ENCODE data around the gene LYPD6B.
A peak's percentile ranks its signal among the peaks of the same experiment; 100 is the strongest.

The LYPD6B gene

GRCh38 chr2:149167001-149167780 is 128.7 kb downstream of the LYPD6B start:
- DNase-seq, result no peak

DNA sequence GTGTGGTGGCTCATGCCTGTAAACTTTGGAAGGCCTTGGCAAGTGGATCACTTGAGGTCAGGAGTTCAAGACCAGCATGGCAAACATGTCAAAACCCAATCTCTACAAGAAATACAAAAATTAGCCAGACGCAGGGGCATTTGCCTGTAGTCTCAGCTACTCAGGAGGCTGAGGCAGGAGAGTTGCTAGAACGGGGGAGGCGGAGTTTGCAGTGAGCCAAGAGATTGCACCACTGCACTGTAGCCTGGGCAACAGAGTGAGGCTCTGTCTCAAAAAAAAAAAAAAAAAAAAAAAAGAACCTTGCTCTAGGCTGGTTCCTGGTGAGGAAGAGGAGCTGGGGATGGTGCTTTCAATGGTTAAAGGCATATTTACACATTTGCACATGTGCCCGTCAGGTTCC is 129.4 kb downstream of the LYPD6B start:
- DNase-seq, result no peak

GRCh38 chr2:149169656-149170055 is 131.2 kb downstream of the LYPD6B start:
- peak; percentile 69 for DNase-seq

DNA sequence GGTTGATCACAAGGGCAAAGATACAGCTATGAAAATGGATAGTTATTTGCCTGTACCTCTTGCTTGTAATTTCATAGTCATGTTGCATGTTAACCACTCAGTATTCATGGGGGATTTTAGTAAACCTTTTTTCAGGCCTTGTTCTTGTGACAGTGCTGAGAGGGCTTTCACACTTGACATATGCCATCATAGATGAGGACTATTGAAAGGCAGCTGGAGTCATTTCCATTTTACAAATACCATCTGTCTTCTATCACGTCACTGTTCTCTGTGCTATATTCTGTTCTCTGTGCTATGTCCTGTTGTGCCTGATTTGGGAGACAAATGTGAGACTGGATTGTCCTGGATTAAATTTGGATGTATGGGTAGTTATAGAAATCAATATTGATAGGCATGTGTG is 131.7 kb downstream of the LYPD6B start:
- no peak for DNase-seq

GRCh38 chr2:149170911-149171310 is 132.4 kb downstream of the LYPD6B start:
- no peak for DNase-seq

- no peak for DNase-seq
Measured at GRCh38 chr2:149173220-149173619, 134.7 kb downstream of the LYPD6B start.

- no peak for DNase-seq
Measured at GRCh38 chr2:149175956-149176355, 137.5 kb downstream of the LYPD6B start.

- no peak for DNase-seq
Measured at GRCh38 chr2:149178612-149179011, 140.1 kb downstream of the LYPD6B start.

DNA sequence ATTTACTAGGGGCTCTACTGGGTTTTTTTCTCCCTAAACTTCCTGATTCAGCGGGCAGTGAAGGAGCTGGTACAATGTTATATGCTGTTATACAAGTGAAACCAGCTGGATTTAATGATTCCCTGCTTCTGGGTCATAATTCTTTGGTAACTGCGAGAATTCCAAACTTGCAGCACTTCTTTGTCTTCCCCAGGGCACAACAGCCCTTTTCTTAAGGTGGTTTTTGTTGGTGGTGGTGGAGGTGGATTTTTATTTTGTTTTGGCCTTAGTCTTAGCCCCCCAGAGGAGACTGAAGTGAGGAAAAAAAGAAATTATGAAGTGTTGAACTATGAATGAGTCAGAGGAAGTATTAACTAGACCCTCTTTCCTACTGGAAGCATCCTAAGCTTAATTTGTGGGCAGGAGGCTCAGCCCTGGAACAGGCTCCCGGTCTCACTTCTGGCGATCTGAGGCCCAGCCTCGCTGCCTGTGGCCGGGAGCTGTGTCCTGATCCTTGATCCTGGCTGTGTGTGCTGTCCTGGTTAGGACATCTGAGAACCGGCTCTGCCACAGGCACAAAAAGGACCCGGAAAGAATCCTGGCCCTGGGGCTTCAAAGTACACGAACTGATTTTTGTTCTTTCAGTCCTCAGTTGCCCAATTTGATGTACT is 141.9 kb downstream of the LYPD6B start:
- DNase-seq, result no peak

- DNase-seq, result no peak
Measured at GRCh38 chr2:149183187-149183586, 144.7 kb downstream of the LYPD6B start.

DNA sequence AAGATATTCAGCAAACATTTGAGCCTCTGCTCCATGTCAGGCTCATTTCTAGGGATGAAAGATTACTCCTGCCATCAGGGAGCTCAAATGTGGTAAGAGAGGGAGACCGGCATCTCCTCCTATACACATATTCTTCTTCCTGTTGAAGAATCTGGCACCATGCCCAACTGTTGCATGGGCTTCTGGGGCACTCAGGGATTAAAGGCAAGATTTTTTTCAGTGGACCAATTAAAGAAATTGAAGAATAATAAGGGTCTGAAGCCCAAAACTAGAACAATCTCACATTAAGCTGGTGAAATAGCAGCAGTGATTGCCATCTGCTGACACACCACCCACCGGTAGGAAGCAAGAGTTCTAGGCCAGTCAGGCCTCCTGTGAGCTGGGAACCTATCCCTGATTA is 146.5 kb downstream of the LYPD6B start:
- no peak for DNase-seq

DNA sequence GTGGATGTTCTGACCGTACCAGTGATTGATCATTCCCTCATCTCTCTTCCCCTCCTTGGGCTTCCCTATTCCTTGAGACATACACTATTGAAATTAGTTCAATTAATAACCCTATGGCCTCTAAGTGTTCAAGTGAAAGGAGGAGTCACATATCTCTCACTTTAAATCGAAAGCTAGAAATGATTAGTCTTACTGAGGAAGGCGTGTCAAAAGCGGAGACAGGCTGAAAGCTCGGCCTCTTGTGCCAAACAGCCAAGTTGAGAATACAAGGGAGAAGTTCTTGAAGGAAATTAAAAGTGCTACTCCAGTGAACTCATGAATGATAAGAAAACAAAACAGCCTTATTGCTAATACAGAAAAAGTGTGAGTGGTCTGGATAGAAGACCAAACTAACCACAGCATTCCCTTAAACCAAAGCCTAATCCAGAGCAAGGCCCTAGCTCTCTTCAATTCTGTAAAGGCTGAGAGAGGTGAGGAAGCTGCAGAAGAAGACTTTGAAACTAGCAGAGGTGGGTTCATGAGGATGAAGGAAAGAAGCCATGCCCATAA is 147.5 kb downstream of the LYPD6B start:
- no peak for DNase-seq

DNA sequence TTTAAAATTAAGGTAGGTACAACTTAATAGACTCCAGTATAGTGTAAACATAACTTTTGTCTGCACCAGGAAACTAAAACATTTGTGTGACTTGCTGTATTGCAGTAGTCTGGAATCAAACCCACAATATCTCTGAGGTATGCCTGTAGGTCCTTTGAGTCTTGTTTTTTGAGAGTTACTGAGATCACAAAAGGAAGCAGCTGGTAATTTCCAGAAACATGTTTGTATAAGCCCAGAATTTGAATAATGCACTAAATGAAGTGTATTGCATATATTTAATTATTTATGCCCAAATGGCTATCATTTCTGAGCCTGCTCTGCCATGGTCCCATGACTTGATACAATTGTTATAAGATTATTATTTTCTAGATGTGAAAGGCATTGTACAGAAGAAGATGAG is 148.6 kb downstream of the LYPD6B start:
- DNase-seq, result no peak

DNA sequence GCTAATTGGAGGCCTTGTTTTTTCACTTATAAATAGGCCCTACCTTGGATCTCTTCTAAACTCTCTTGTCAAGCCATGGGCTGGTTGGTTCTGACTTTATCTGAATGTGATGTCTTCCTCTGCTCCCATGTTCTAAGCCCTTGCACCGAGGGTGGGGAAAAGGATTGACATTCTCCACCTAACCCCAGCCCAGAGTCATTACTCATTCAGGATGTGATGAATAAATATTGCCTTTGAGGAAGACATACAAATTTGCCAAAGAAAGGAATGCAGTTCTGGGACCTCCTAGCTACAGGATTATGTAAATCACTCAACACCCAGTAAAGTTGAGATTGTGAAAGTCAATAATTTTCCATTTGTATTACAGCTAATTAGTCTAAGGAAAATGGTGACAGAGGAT is 149.8 kb downstream of the LYPD6B start:
- DNase-seq, result no peak

DNA sequence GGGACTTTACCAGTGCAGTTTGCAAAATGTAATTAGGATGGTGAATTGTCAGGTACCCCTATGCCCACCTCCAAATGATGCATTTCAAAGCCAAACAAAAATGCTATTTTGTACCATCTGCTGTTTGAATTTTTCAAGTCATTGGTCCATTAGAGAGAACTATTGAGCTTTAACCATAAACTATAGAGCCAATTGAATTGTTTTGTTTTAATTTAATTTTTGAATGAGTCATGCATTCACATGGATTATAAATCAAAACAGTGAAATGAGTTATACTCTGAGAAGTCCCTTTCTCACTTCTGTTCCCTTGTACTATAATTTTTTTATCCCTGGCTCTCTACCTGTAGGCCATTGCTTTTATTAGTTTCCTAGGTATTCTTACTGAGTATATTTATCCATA is 151.3 kb downstream of the LYPD6B start:
- no peak for DNase-seq

GRCh38 chr2:149191915-149192314 is 153.4 kb downstream of the LYPD6B start:
- DNase-seq, result no peak

- no peak for DNase-seq
Measured at GRCh38 chr2:149192427-149192826, 153.9 kb downstream of the LYPD6B start.

DNA sequence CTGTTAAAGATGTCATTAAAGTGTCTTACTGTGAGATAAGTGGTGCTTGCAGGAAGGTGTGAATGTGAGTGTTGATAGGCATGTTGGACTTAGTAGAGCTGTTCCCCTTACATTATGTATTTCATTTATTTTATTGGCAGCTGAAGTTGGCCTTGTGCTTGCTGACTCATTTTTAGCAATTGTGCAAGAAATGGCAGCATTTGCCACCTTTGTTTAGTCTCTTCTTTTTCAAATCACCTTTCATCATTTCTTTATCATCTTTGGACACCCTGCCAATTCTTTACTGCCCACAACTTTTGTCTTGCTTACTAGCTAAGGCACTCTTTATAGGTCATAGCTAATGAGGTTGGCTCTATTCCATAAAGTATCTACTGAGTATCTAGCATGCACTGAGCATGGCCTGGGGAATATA is 161.6 kb downstream of the LYPD6B start:
- no peak for DNase-seq

- DNase-seq, result no peak
Measured at GRCh38 chr2:149204686-149205085, 166.2 kb downstream of the LYPD6B start.

DNA sequence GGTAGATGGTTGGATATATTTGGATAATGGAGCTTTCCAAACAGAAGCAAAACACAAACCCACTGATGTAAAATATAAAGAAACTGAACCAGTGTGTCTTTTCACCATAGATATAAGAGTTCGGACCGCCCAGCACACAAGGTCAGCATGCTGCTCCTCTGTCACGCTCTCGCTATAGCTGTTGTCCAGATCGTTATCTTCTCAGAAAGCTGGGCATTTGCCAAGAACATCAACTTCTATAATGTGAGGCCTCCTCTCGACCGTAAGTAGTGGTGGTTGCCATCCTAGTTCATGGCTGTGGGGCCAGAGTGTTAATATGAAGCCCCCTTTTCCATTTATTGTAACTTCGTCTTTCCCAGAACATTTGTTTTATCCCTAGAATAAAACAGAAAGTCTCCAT is 166.6 kb downstream of the LYPD6B start:
- DNase-seq, result no peak

GRCh38 chr2:149213764-149214493 is 175.4 kb downstream of the LYPD6B start:
- no peak for DNase-seq

- no peak for DNase-seq
Measured at GRCh38 chr2:149218497-149218896, 180.0 kb downstream of the LYPD6B start.

DNA sequence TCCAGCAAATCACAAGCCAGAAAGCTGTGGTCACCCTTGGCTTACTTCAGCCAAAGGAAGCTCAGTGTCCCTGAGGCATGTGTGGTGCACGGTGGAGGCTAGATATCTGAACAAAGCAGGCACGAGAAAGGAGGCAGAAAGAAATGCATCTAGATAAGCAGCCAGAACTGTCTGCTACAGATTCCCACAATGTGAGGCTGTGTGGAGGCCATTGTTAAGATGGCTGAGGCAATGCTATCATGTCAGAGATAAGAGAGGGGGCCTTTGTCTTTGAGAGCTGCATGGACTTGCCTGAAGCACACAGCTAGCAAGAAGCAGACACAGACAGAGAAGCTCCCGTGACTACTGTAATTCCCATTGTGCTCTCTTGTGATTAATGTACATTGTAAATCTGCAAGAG is 181.4 kb downstream of the LYPD6B start:
- no peak for DNase-seq

DNA sequence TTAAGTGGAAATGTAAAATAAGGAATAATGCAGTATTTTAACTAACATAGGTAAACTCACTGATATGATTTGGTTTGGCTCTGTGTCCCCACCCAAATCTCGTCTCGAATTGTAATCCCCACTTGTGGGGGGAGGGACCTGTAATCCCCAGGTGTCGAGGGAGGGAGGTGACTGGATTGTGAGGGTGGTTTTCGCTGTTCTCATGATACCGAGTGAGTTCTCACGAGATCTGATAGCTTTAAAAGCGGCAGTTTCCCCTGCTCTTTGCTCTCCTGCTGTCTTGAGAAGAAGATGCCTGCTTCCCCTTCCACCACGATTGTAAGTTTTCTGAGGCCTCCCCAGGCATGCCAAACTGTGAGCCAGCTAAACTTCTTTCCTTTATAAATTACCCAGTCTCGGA is 182.5 kb downstream of the LYPD6B start:
- DNase-seq, result no peak

Measured in DMS153 (cell line).